Loucy (cell line): Measurements from ENCODE around the gene GADL1.

ENCODE experiments used
- H2AFZ ChIP-seq: fragments of 200-600 bp; sonication (generic); 2 replicates; pipeline ENCODE4 v1.6.0; 2016; ENCODE audit warnings: antibody characterized with exemption, mild to moderate bottlenecking, low read length, moderate library complexity
- H3F3A ChIP-seq: fragments of 200-600 bp; 2 replicates; pipeline ENCODE4 v1.6.0; 2016; ENCODE audit warnings: antibody characterized with exemption, low read depth, mild to moderate bottlenecking
- H3K27me3 ChIP-seq: fragments of 200-600 bp; sonication (generic); 2 replicates; pipeline ENCODE4 v1.6.1; 2014; ENCODE audit warnings: low read length, mild to moderate bottlenecking; ENCODE audit not compliant: insufficient read depth, poor library complexity, severe bottlenecking
- H3K36me3 ChIP-seq: fragments of 200-600 bp; sonication (generic); 2 replicates; pipeline ENCODE4 v1.6.1; 2016; ENCODE audit warnings: low read length; ENCODE audit not compliant: insufficient read depth
- H3K4me1 ChIP-seq: fragments of 200-600 bp; sonication (generic); 2 replicates; pipeline ENCODE4 v1.5.1; 2014; ENCODE audit warnings: low read length, mild to moderate bottlenecking; ENCODE audit not compliant: insufficient read depth, poor library complexity, severe bottlenecking
- H3K4me2 ChIP-seq: fragments of 200-600 bp; sonication (generic); 2 replicates; pipeline ENCODE4 v1.6.0; 2014; ENCODE audit warnings: antibody characterized with exemption, low read length, low read depth, mild to moderate bottlenecking; ENCODE audit not compliant: poor library complexity, severe bottlenecking
- H3K4me3 ChIP-seq: fragments of 200-600 bp; sonication (generic); 2 replicates; pipeline ENCODE4 v1.5.1; 2014; ENCODE audit warnings: low read length, mild to moderate bottlenecking, mixed read lengths; ENCODE audit not compliant: poor library complexity, severe bottlenecking
- H3K79me2 ChIP-seq: fragments of 200-600 bp; sonication (generic); 2 replicates; pipeline ENCODE4 v1.6.1; 2014; ENCODE audit warnings: low read length; ENCODE audit not compliant: insufficient read depth
- H3K9ac ChIP-seq: fragments of 200-600 bp; sonication (generic); 2 replicates; pipeline ENCODE4 v1.6.0; 2014; ENCODE audit warnings: mild to moderate bottlenecking, low read depth, low read length, moderate library complexity; ENCODE audit not compliant: poor library complexity, severe bottlenecking
- H3K9me2 ChIP-seq: fragments of 200-600 bp; sonication (generic); replicated peaks from 2 replicates; pipeline ENCODE4 v1.6.1; 2016; ENCODE audit warnings: low read depth, low read length, mixed read lengths
- H3K9me3 ChIP-seq: fragments of 200-600 bp; sonication (generic); 2 replicates; pipeline ENCODE4 v1.6.1; 2014; ENCODE audit warnings: mild to moderate bottlenecking, antibody characterized with exemption, low read length, low read depth; ENCODE audit not compliant: insufficient read depth
- H4K20me1 ChIP-seq: fragments of 200-600 bp; sonication (generic); 2 replicates; pipeline ENCODE4 v1.6.0; 2014; ENCODE audit warnings: antibody characterized with exemption, low read length, mild to moderate bottlenecking; ENCODE audit not compliant: insufficient read depth, poor library complexity, severe bottlenecking
- CTCF ChIP-seq: fragments of 200-600 bp; sonication (generic); conservative IDR thresholded peaks from 2 replicates; pipeline ENCODE4 v1.5.1; 2014; ENCODE audit warnings: mild to moderate bottlenecking, antibody characterized with exemption, low read length
- EZH2phosphoT487 ChIP-seq: fragments of 200-600 bp; IDR thresholded peaks from 2 replicates; pipeline ENCODE4 v1.6.1; 2018; ENCODE audit warnings: antibody characterized with exemption, mild to moderate bottlenecking, moderate library complexity, borderline replicate concordance

Gene GADL1

GRCh38 chr3:30764281-30764680 is 130.2 kb downstream of the GADL1 start:
- Histone ChIP-seq H3K9ac (no peak overlapping the region), H3K4me3 (no peak overlapping the region), H4K20me1 (no peaks in the 10 kb centered on the region), H3K27me3 (no peaks in the 10 kb centered on the region), H3F3A (no peaks in the 10 kb centered on the region), H3K9me3 (no peaks in the 10 kb centered on the region), H3K4me1 (no peaks in the 10 kb centered on the region), H3K36me3 (no peaks in the 10 kb centered on the region), H3K9me2 (no peaks in the 10 kb centered on the region), H3K4me2 (no peak overlapping the region), H3K79me2 (no peaks in the 10 kb centered on the region), H2AFZ (no peak overlapping the region)
- TF ChIP-seq EZH2phosphoT487, result no peak
- no peak for TF ChIP-seq CTCF

GRCh38 chr3:30761374-30761773 is 133.1 kb downstream of the GADL1 start:
- no peaks in the 10 kb centered on the region for H3K9me3 ChIP-seq
- H3K4me2 ChIP-seq, result no peak overlapping the region
- no peaks in the 10 kb centered on the region for H3K36me3 ChIP-seq
- H2AFZ ChIP-seq, result no peak overlapping the region
- no peak for TF ChIP-seq CTCF
- no peak for TF ChIP-seq EZH2phosphoT487
- H4K20me1 ChIP-seq, result no peaks in the 10 kb centered on the region
- no peaks in the 10 kb centered on the region for H3K79me2 ChIP-seq
- no peak overlapping the region for H3K4me3 ChIP-seq
- H3K4me1 ChIP-seq, result no peaks in the 10 kb centered on the region
- no peak overlapping the region for H3K9ac ChIP-seq
- H3K9me2 ChIP-seq, result no peaks in the 10 kb centered on the region
- no peaks in the 10 kb centered on the region for H3K27me3 ChIP-seq
- H3F3A ChIP-seq, result no peaks in the 10 kb centered on the region

- Histone ChIP-seq H3K4me3 (no peak overlapping the region), H3K4me2 (no peak overlapping the region), H3K9me3 (no peaks in the 10 kb centered on the region), H3K36me3 (no peaks in the 10 kb centered on the region), H4K20me1 (no peaks in the 10 kb centered on the region), H3K4me1 (peaks cover 2% of the 10 kb centered on the region), H3K9ac (no peak overlapping the region), H3K27me3 (no peaks in the 10 kb centered on the region), H3F3A (no peaks in the 10 kb centered on the region), H3K9me2 (no peaks in the 10 kb centered on the region), H2AFZ (no peak overlapping the region), H3K79me2 (no peaks in the 10 kb centered on the region)
- TF ChIP-seq EZH2phosphoT487, result no peak
- TF ChIP-seq CTCF, result no peak
These were observed 133.7 kb downstream of the GADL1 start for GRCh38 chr3:30760737-30761136.
